SK-N-SH treated with all-trans-retinoic acid at 6 μM for 48 hours (cell line): Measurements from ENCODE around the gene DDX31.
A peak's percentile ranks its signal among the peaks of the same experiment; 100 is the strongest.

Experiments used
- ATAC-seq: fragments of 200-7000 bp; cut with Tn5 transposase; 3 replicates; pipeline ENCODE4 v1.9.1; 2020; ENCODE audit warnings: mild to moderate bottlenecking, moderate library complexity
- ARNTL ChIP-seq: fragments of 450-650 bp; formaldehyde crosslinking; IDR thresholded peaks from 2 replicates; pipeline ENCODE4 v1.5.0; 2020; ENCODE audit warnings: low read depth, mild to moderate bottlenecking, moderate library complexity, borderline replicate concordance
- BACH2 ChIP-seq: fragments of 250-450 bp; sonication (Bioruptor Pico); IDR thresholded peaks from 2 replicates; pipeline ENCODE4 v1.9.0; 2021; ENCODE audit warnings: mild to moderate bottlenecking, borderline replicate concordance
- CSDC2 ChIP-seq: fragments of 250-450 bp; sonication (Bioruptor Pico); IDR thresholded peaks from 2 replicates; pipeline ENCODE4 v1.5.0; 2020; ENCODE audit warnings: mild to moderate bottlenecking, moderate library complexity
- ESRRG ChIP-seq: fragments of 250-450 bp; sonication (Bioruptor Pico); IDR thresholded peaks from 2 replicates; pipeline ENCODE4 v1.6.1; 2021; ENCODE audit warnings: mild to moderate bottlenecking
- GLIS3 ChIP-seq: fragments of 250-450 bp; sonication (Bioruptor Pico); IDR thresholded peaks from 2 replicates; pipeline ENCODE4 v1.5.0; 2020; ENCODE audit warnings: mild to moderate bottlenecking, moderate library complexity
- ISL1 ChIP-seq: fragments of 250-450 bp; sonication (Bioruptor Pico); IDR thresholded peaks from 2 replicates; pipeline ENCODE4 v2.1.2; 2022; ENCODE audit warnings: mild to moderate bottlenecking, moderate library complexity
- OSR1 ChIP-seq: fragments of 250-450 bp; sonication (Bioruptor Pico); IDR thresholded peaks from 2 replicates; pipeline ENCODE4 v1.8.0; 2022; ENCODE audit warnings: moderate library complexity, mild to moderate bottlenecking, inconsistent platforms
- PPARA ChIP-seq: fragments of 250-450 bp; sonication (Bioruptor Pico); IDR thresholded peaks from 2 replicates; pipeline ENCODE4 v1.5.0; 2020; ENCODE audit warnings: mild to moderate bottlenecking, borderline replicate concordance
- RARB ChIP-seq: fragments of 250-450 bp; sonication (Bioruptor Pico); IDR thresholded peaks from 2 replicates; pipeline ENCODE4 v1.8.0; 2021; ENCODE audit warnings: mild to moderate bottlenecking, moderate library complexity
- SNAI2 ChIP-seq: fragments of 250-450 bp; sonication (Bioruptor Pico); IDR thresholded peaks from 2 replicates; pipeline ENCODE4 v1.5.0; 2020; ENCODE audit warnings: mild to moderate bottlenecking, moderate library complexity
- TCF4 ChIP-seq: fragments of 250-450 bp; sonication (Bioruptor Pico); IDR thresholded peaks from 2 replicates; pipeline ENCODE4 v1.8.0; 2021; ENCODE audit warnings: mild to moderate bottlenecking, moderate library complexity, borderline replicate concordance
- TOX ChIP-seq: fragments of 250-450 bp; sonication (Bioruptor Pico); IDR thresholded peaks from 2 replicates; pipeline ENCODE4 v1.8.0; 2021; ENCODE audit warnings: mild to moderate bottlenecking, moderate library complexity, borderline replicate concordance
- ZC3H10 ChIP-seq: fragments of 250-450 bp; sonication (Bioruptor Pico); IDR thresholded peaks from 2 replicates; pipeline ENCODE4 v1.5.1; 2021; ENCODE audit warnings: mild to moderate bottlenecking, moderate library complexity
- ZFP3 ChIP-seq: fragments of 250-450 bp; sonication (Bioruptor Pico); IDR thresholded peaks from 2 replicates; pipeline ENCODE4 v1.5.0; 2020; ENCODE audit warnings: mild to moderate bottlenecking, moderate library complexity
- ZFP30 ChIP-seq: fragments of 450-650 bp; formaldehyde crosslinking; IDR thresholded peaks from 2 replicates; pipeline ENCODE4 v1.5.0; 2022; ENCODE audit warnings: mild to moderate bottlenecking, moderate library complexity
- ZNF565 ChIP-seq: fragments of 450-650 bp; formaldehyde crosslinking; conservative IDR thresholded peaks from 2 replicates; pipeline ENCODE4 v1.5.0; 2020; ENCODE audit warnings: low read depth, mild to moderate bottlenecking, moderate library complexity
- ZNF70 ChIP-seq: fragments of 450-650 bp; formaldehyde crosslinking; IDR thresholded peaks from 2 replicates; pipeline ENCODE4 v1.5.0; 2020; ENCODE audit warnings: mild to moderate bottlenecking, moderate library complexity
- ZNF8 ChIP-seq: fragments of 450-650 bp; formaldehyde crosslinking; IDR thresholded peaks from 2 replicates; pipeline ENCODE4 v1.5.0; 2020; ENCODE audit warnings: mild to moderate bottlenecking, moderate library complexity
- TF ChIP-seq, protein P1 (sequence below): fragments of 250-450 bp; sonication (Bioruptor Pico); IDR thresholded peaks from 2 replicates; pipeline ENCODE4 v1.5.1; 2021; ENCODE audit warnings: mild to moderate bottlenecking, moderate library complexity
- TF ChIP-seq, protein P2 (sequence below): fragments of 250-450 bp; sonication (Bioruptor Pico); IDR thresholded peaks from 2 replicates; pipeline ENCODE4 v1.8.0; 2020; ENCODE audit warnings: mild to moderate bottlenecking, moderate library complexity, borderline replicate concordance
- TF ChIP-seq, protein P3 (sequence below): fragments of 250-450 bp; sonication (Bioruptor Pico); IDR thresholded peaks from 2 replicates; pipeline ENCODE4 v1.8.0; 2021; ENCODE audit warnings: low read depth, mild to moderate bottlenecking, moderate library complexity, borderline replicate concordance
- TF ChIP-seq, protein P4 (sequence below): fragments of 250-450 bp; sonication (Bioruptor Pico); IDR thresholded peaks from 2 replicates; pipeline ENCODE4 v1.5.1; 2020; ENCODE audit warnings: low read depth, mild to moderate bottlenecking, moderate library complexity
- TF ChIP-seq, protein P5 (sequence below): fragments of 250-450 bp; sonication (Bioruptor Pico); IDR thresholded peaks from 2 replicates; pipeline ENCODE4 v1.5.0; 2020; ENCODE audit warnings: mild to moderate bottlenecking, moderate library complexity

Gene DDX31

DNA sequence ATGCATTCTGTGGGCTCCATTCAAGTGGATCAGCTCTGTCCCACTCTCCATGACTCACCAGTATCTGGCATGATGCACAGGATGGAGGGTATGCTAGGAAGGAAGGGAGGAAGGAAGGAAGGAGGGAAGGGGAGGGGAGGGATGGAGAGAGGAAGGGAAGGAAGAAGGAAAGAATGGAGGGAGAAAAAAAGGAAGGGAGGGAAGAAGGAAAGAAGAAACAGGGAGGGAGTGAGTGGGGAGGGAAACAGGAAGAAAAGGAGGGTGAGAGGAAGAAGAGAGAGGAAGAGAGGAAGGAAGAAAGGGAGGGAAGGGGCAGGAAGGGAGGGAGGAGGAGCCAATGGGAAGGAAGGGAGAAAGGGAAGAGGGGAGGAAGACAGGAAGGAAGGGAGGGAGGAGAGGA, 92.7 kb downstream of the DDX31 start:
- ATAC-seq, result no peak
- TF ChIP-seq, protein P1, sequence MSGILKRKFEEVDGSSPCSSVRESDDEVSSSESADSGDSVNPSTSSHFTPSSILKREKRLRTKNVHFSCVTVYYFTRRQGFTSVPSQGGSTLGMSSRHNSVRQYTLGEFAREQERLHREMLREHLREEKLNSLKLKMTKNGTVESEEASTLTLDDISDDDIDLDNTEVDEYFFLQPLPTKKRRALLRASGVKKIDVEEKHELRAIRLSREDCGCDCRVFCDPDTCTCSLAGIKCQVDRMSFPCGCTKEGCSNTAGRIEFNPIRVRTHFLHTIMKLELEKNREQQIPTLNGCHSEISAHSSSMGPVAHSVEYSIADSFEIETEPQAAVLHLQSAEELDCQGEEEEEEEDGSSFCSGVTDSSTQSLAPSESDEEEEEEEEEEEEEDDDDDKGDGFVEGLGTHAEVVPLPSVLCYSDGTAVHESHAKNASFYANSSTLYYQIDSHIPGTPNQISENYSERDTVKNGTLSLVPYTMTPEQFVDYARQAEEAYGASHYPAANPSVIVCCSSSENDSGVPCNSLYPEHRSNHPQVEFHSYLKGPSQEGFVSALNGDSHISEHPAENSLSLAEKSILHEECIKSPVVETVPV, result no peak
- TF ChIP-seq TCF4 (no peak), BACH2 (CRISPR knock-in tag) (no peak)

DNA sequence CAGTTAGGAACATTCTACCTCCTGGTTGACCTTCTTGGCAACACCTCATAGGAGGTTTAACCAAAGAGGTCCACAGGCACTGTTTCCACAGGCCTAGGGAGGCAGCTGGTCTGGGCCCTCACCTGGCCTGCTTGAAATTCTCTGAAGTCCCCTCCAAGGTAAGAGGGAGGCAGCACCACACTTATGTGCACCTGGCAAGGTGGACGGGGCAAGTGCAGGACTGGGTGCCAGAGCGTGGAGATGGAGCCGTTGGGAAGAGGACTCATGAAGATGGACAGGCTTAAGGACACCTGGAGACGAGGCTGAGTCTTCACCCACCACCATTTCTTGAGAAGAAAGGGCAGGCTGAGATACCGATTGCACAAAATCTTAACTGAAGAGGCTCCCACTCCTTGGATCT, 94.0 kb downstream of the DDX31 start:
- ATAC-seq, result no peak
- TF ChIP-seq PPARA (CRISPR knock-in tag) (no peak), ZNF8 (no peak), ZFP30 (CRISPR knock-in tag) (no peak), ESRRG (no peak), RARB (CRISPR knock-in tag) (no peak), ZC3H10 (CRISPR knock-in tag) (no peak), ZNF565 (CRISPR knock-in tag) (no peak), ARNTL (CRISPR knock-in tag) (no peak), ZNF70 (CRISPR knock-in tag) (no peak), ISL1 (CRISPR knock-in tag) (no peak), CSDC2 (CRISPR knock-in tag) (no peak), SNAI2 (no peak), OSR1 (no peak), TCF4 (no peak)
- TF ChIP-seq, protein P2, sequence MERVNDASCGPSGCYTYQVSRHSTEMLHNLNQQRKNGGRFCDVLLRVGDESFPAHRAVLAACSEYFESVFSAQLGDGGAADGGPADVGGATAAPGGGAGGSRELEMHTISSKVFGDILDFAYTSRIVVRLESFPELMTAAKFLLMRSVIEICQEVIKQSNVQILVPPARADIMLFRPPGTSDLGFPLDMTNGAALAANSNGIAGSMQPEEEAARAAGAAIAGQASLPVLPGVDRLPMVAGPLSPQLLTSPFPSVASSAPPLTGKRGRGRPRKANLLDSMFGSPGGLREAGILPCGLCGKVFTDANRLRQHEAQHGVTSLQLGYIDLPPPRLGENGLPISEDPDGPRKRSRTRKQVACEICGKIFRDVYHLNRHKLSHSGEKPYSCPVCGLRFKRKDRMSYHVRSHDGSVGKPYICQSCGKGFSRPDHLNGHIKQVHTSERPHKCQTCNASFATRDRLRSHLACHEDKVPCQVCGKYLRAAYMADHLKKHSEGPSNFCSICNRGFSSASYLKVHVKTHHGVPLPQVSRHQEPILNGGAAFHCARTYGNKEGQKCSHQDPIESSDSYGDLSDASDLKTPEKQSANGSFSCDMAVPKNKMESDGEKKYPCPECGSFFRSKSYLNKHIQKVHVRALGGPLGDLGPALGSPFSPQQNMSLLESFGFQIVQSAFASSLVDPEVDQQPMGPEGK (CRISPR knock-in tag), result no peak
- TF ChIP-seq, protein P3, sequence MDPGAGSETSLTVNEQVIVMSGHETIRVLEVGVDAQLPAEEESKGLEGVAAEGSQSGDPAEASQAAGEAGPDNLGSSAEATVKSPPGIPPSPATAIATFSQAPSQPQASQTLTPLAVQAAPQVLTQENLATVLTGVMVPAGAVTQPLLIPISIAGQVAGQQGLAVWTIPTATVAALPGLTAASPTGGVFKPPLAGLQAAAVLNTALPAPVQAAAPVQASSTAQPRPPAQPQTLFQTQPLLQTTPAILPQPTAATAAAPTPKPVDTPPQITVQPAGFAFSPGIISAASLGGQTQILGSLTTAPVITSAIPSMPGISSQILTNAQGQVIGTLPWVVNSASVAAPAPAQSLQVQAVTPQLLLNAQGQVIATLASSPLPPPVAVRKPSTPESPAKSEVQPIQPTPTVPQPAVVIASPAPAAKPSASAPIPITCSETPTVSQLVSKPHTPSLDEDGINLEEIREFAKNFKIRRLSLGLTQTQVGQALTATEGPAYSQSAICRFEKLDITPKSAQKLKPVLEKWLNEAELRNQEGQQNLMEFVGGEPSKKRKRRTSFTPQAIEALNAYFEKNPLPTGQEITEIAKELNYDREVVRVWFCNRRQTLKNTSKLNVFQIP (CRISPR knock-in tag), result no peak
- TF ChIP-seq, protein P4, sequence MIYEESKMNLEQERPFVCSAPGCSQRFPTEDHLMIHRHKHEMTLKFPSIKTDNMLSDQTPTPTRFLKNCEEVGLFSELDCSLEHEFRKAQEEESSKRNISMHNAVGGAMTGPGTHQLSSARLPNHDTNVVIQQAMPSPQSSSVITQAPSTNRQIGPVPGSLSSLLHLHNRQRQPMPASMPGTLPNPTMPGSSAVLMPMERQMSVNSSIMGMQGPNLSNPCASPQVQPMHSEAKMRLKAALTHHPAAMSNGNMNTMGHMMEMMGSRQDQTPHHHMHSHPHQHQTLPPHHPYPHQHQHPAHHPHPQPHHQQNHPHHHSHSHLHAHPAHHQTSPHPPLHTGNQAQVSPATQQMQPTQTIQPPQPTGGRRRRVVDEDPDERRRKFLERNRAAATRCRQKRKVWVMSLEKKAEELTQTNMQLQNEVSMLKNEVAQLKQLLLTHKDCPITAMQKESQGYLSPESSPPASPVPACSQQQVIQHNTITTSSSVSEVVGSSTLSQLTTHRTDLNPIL (CRISPR knock-in tag), result no peak
- TF ChIP-seq, protein P1, result no peak
- TF ChIP-seq, protein P5, sequence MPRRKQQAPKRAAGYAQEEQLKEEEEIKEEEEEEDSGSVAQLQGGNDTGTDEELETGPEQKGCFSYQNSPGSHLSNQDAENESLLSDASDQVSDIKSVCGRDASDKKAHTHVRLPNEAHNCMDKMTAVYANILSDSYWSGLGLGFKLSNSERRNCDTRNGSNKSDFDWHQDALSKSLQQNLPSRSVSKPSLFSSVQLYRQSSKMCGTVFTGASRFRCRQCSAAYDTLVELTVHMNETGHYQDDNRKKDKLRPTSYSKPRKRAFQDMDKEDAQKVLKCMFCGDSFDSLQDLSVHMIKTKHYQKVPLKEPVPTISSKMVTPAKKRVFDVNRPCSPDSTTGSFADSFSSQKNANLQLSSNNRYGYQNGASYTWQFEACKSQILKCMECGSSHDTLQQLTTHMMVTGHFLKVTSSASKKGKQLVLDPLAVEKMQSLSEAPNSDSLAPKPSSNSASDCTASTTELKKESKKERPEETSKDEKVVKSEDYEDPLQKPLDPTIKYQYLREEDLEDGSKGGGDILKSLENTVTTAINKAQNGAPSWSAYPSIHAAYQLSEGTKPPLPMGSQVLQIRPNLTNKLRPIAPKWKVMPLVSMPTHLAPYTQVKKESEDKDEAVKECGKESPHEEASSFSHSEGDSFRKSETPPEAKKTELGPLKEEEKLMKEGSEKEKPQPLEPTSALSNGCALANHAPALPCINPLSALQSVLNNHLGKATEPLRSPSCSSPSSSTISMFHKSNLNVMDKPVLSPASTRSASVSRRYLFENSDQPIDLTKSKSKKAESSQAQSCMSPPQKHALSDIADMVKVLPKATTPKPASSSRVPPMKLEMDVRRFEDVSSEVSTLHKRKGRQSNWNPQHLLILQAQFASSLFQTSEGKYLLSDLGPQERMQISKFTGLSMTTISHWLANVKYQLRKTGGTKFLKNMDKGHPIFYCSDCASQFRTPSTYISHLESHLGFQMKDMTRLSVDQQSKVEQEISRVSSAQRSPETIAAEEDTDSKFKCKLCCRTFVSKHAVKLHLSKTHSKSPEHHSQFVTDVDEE, result no peak

DNA sequence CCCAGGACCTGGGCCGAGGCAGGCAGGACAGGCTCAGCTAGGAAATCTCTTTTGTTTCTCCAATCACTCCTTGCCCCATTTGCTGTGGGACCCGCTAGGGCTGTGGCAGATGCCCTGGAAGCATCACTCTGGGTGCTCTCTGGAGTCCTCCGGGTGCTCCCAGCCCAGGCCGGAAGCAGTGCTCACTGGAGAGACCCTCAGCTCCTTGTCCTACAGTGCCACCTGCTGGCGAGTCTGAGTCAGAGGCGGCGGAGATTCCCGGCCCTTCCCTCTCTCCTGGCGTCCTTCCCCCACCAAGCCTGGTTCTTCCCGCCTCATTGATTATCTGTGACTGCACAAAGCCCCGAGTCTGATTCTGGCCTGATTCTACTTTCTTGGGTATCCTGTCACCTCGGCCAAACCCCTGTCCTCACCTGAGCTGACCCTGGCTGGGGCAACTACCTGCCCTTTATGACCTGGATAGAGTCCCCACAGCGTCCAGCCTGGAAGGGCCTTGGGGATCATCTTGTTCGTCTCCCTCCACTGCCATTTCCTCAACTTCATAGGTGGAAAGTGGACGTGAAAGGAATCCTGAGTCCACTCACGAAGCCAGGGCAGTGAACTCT, 94.7 kb downstream of the DDX31 start:
- peak; percentile 98 for ATAC-seq
- TF ChIP-seq, protein P5, result no peak
- no peak for TF ChIP-seq TCF4
- TF ChIP-seq SNAI2, result no peak
- TF ChIP-seq ISL1 (CRISPR knock-in tag), result no peak
- no peak for TF ChIP-seq ZNF8
- TF ChIP-seq TOX, result no peak
- TF ChIP-seq BACH2 (CRISPR knock-in tag), result no peak
- no peak for TF ChIP-seq ZNF70 (CRISPR knock-in tag)
- no peak for TF ChIP-seq ZNF565 (CRISPR knock-in tag)
- no peak for TF ChIP-seq ZC3H10 (CRISPR knock-in tag)
- no peak for TF ChIP-seq ESRRG
- no peak for TF ChIP-seq GLIS3 (CRISPR knock-in tag)
- no peak for TF ChIP-seq PPARA (CRISPR knock-in tag)
- TF ChIP-seq RARB (CRISPR knock-in tag), result no peak
- TF ChIP-seq ZFP30 (CRISPR knock-in tag), result no peak
- no peak for TF ChIP-seq ZFP3 (CRISPR knock-in tag)
